K562 (cell line): Measurements from ENCODE around the gene HYAL3. TPM values are rescaled to one million over a fixed set of nuclear protein-coding genes. Genes with fewer than 3 reads are reported as not detected.
A peak's percentile ranks its signal among the peaks of the same experiment; 100 is the strongest.

Source experiments
- CBFA2T3 ChIP-seq: fragments of 450-650 bp; IDR thresholded peaks from 2 replicates; pipeline ENCODE4 v1.6.1; 2017
- CBFB ChIP-seq: sonication (generic); formaldehyde crosslinking; IDR thresholded peaks from 2 replicates; pipeline ENCODE4 v1.4.0; 2020; ENCODE audit warnings: mild to moderate bottlenecking, missing genetic modification reagents
- CBX8 ChIP-seq: fragments of 200-600 bp; sonication (generic); IDR thresholded peaks from 2 replicates; pipeline ENCODE4 v1.6.1; 2012; ENCODE audit warnings: borderline replicate concordance, mixed run types, low read depth, mild to moderate bottlenecking, moderate library complexity, mixed read lengths, low read length, control low read depth, inconsistent platforms; ENCODE audit not compliant: poor library complexity, severe bottlenecking; ENCODE audit errors: extremely low read depth
- CHD1 ChIP-seq: fragments of 200-600 bp; sonication (generic); IDR thresholded peaks from one replicate; pipeline ENCODE4 v1.6.1; 2012; ENCODE audit warnings: mild to moderate bottlenecking, moderate library complexity, low read length, inconsistent platforms
- EGR1 ChIP-seq: fragments of 450-650 bp; conservative IDR thresholded peaks from 2 replicates; pipeline ENCODE4 v1.6.1; 2017; ENCODE audit warnings: mild to moderate bottlenecking
- GABPB1 ChIP-seq: sonication (generic); formaldehyde crosslinking; IDR thresholded peaks from 2 replicates; pipeline ENCODE4 v1.8.0; 2022; ENCODE audit warnings: mild to moderate bottlenecking, missing genetic modification reagents
- GTF2A2 ChIP-seq: IDR thresholded peaks from 2 replicates; pipeline ENCODE4 v1.6.1; 2016; ENCODE audit warnings: mild to moderate bottlenecking, missing genetic modification characterization, missing compliant biosample characterization
- HBP1 ChIP-seq: fragments of 450-650 bp; formaldehyde crosslinking; IDR thresholded peaks from 2 replicates; pipeline ENCODE4 v1.4.0; 2022; ENCODE audit warnings: missing genetic modification characterization
- HDAC3 ChIP-seq: fragments of 450-650 bp; IDR thresholded peaks from 2 replicates; pipeline ENCODE4 v1.6.1; 2018; ENCODE audit warnings: borderline replicate concordance, mild to moderate bottlenecking, moderate library complexity; ENCODE audit not compliant: partially characterized antibody
- HNRNPLL ChIP-seq: fragments of 200-400 bp; formaldehyde crosslinking; IDR thresholded peaks from 2 replicates; pipeline ENCODE4 v1.6.1; 2017; ENCODE audit warnings: low read length, low read depth, mild to moderate bottlenecking; ENCODE audit not compliant: poor library complexity, severe bottlenecking
- JUNB ChIP-seq: fragments of 450-650 bp; formaldehyde crosslinking; conservative IDR thresholded peaks from 2 replicates; pipeline ENCODE4 v1.4.0; 2020; ENCODE audit warnings: mild to moderate bottlenecking
- KDM2B ChIP-seq: fragments of 250-450 bp; sonication (Bioruptor Pico); IDR thresholded peaks from 2 replicates; pipeline ENCODE4 v1.8.0; 2021; ENCODE audit warnings: mild to moderate bottlenecking, moderate library complexity
- POU5F1 ChIP-seq: fragments of 150-350 bp; IDR thresholded peaks from 2 replicates; pipeline ENCODE4 v1.6.1; 2014; ENCODE audit warnings: borderline replicate concordance, low read length, low read depth, mild to moderate bottlenecking; ENCODE audit not compliant: partially characterized antibody
- RFX5 ChIP-seq: IDR thresholded peaks from 2 replicates; pipeline ENCODE4 v1.6.1; 2011; ENCODE audit warnings: low read depth, mild to moderate bottlenecking, improper control_type of control experiment, low read length
- SREBF1 ChIP-seq: fragments of 150-350 bp; IDR thresholded peaks from 2 replicates; pipeline ENCODE4 v1.6.1; 2014; ENCODE audit warnings: antibody characterized with exemption, low read depth, low read length, borderline replicate concordance
- ZNF766 ChIP-seq: fragments of 200-800 bp; sonication (Bioruptor generic); conservative IDR thresholded peaks from 2 replicates; pipeline ENCODE4 v1.6.1; 2016; ENCODE audit warnings: missing genetic modification characterization, missing compliant biosample characterization
- ZNF830 ChIP-seq: fragments of 250-450 bp; sonication (Bioruptor Pico); IDR thresholded peaks from 2 replicates; pipeline ENCODE4 v1.5.0; 2021; ENCODE audit warnings: mild to moderate bottlenecking
- polyA plus RNA-seq, 8 experiments: library from polyadenylated mRNA; depleted of rRNA in 4 of 8; stranded (reverse) in 5 of 8; unstranded in 3 of 8; fragments of >200 nt; fragmentation: Nextera tagmentation in 2 of 8; fragmentation: Illumina TruSeq in 1 of 8; extraction: Ambion mirVana in 2 of 8; extraction: Trizol in 1 of 8; gene quantifications; 2 replicates each; pipeline versions ENCODE4 v1.2.1 to v1.2.3, GENCODE V29; 2011 to 2014; ENCODE audit warnings: inconsistent platforms in 1 of 8, missing spikeins in 1 of 8
- total RNA-seq, 7 experiments: library from RNA; depleted of rRNA in 6 of 7; stranded (reverse); fragments of >200 nt in 6 of 7; fragmentation: Illumina TruSeq in 2 of 7; extraction: Trizol in 2 of 7; gene quantifications; 2 replicates each; pipeline versions ENCODE4 v1.2.1 to v1.2.3, GENCODE V29; 2011 to 2021; ENCODE audit warnings: low replicate concordance in 1 of 7
- TF ChIP-seq, protein P1 (sequence below): fragments of 250-450 bp; sonication (Bioruptor Pico); IDR thresholded peaks from 2 replicates; pipeline ENCODE4 v1.4.0; 2020
- TF ChIP-seq, protein P2 (sequence below): sonication (generic); formaldehyde crosslinking; IDR thresholded peaks from 2 replicates; pipeline ENCODE4 v1.4.0; 2020; ENCODE audit warnings: mild to moderate bottlenecking, missing genetic modification reagents

HYAL3 gene
- total and polyA plus RNA-seq, 9 of the 15 experiments (the other 6 are each of a cell fraction or from before 2014, with no cell fraction given) = 0.38 to 9.1 (median 6.8) TPM

DNA sequence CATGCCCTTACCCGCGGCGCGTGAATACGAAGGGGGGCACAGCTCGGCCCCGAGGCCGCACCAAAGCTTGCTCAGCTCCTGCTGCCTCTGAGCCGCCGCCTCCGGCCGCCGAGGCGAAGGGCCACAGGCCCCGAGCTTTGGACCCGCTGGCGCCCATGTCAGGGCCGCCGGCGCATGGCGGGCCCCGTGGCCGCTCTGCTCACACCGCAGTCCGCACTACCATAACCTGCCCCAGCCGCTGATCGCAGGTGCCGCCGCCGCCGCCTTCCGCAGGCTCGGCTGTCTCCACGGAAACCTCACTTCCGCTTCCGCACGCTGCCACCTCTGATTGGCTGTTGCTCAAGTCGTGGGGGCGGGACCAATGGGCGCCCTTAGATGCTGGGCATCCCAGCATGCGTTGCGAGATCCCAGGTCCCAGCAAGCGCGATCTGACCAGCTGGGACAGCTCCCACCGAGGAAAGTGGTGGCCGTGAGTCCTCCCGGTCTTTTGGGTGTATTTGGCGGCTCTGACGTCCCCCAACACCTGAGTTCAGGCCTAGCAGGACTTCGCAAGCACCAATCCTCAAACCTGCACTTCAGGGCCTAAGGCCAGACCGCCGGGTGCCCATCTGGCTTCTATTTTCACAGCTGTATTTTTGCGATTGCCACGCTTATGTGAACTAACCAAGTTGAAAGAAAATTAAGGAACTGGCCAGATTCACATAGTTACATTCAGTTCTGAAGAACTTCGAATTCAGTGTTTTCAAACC, 28.9 kb upstream of the HYAL3 start, which contains the start of gene TUSC2 (continued):
- TF ChIP-seq, protein P1, sequence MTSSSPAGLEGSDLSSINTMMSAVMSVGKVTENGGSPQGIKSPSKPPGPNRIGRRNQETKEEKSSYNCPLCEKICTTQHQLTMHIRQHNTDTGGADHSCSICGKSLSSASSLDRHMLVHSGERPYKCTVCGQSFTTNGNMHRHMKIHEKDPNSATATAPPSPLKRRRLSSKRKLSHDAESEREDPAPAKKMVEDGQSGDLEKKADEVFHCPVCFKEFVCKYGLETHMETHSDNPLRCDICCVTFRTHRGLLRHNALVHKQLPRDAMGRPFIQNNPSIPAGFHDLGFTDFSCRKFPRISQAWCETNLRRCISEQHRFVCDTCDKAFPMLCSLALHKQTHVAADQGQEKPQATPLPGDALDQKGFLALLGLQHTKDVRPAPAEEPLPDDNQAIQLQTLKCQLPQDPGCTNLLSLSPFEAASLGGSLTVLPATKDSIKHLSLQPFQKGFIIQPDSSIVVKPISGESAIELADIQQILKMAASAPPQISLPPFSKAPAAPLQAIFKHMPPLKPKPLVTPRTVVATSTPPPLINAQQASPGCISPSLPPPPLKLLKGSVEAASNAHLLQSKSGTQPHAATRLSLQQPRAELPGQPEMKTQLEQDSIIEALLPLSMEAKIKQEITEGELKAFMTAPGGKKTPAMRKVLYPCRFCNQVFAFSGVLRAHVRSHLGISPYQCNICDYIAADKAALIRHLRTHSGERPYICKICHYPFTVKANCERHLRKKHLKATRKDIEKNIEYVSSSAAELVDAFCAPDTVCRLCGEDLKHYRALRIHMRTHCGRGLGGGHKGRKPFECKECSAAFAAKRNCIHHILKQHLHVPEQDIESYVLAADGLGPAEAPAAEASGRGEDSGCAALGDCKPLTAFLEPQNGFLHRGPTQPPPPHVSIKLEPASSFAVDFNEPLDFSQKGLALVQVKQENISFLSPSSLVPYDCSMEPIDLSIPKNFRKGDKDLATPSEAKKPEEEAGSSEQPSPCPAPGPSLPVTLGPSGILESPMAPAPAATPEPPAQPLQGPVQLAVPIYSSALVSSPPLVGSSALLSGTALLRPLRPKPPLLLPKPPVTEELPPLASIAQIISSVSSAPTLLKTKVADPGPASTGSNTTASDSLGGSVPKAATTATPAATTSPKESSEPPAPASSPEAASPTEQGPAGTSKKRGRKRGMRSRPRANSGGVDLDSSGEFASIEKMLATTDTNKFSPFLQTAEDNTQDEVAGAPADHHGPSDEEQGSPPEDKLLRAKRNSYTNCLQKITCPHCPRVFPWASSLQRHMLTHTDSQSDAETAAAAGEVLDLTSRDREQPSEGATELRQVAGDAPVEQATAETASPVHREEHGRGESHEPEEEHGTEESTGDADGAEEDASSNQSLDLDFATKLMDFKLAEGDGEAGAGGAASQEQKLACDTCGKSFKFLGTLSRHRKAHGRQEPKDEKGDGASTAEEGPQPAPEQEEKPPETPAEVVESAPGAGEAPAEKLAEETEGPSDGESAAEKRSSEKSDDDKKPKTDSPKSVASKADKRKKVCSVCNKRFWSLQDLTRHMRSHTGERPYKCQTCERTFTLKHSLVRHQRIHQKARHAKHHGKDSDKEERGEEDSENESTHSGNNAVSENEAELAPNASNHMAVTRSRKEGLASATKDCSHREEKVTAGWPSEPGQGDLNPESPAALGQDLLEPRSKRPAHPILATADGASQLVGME (CRISPR knock-in tag) = no peak
- no peak for TF ChIP-seq CHD1
- TF ChIP-seq GTF2A2 (tag) = no peak
- TF ChIP-seq RFX5 = no peak
- TF ChIP-seq POU5F1 = no peak
- no peak for TF ChIP-seq ZNF830 (CRISPR knock-in tag)
- peak; percentile 93 for TF ChIP-seq GABPB1 (CRISPR knock-in tag)
- TF ChIP-seq SREBF1 = no peak
- TF ChIP-seq CBFB (CRISPR knock-in tag) = no peak
- TF ChIP-seq JUNB = no peak
- TF ChIP-seq ZNF766 (CRISPR knock-in tag) = no peak
- no peak for TF ChIP-seq CBX8
- TF ChIP-seq EGR1 = peak; percentile 49
- TF ChIP-seq CBFA2T3 = no peak
- TF ChIP-seq HBP1 (CRISPR knock-in tag) = no peak
- TF ChIP-seq HDAC3 = no peak
- no peak for TF ChIP-seq HNRNPLL
- TF ChIP-seq, protein P2, sequence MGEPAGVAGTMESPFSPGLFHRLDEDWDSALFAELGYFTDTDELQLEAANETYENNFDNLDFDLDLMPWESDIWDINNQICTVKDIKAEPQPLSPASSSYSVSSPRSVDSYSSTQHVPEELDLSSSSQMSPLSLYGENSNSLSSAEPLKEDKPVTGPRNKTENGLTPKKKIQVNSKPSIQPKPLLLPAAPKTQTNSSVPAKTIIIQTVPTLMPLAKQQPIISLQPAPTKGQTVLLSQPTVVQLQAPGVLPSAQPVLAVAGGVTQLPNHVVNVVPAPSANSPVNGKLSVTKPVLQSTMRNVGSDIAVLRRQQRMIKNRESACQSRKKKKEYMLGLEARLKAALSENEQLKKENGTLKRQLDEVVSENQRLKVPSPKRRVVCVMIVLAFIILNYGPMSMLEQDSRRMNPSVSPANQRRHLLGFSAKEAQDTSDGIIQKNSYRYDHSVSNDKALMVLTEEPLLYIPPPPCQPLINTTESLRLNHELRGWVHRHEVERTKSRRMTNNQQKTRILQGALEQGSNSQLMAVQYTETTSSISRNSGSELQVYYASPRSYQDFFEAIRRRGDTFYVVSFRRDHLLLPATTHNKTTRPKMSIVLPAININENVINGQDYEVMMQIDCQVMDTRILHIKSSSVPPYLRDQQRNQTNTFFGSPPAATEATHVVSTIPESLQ = 0 out of 2 replicates have a peak, but pooled peaks have one; percentile 16
- TF ChIP-seq KDM2B (CRISPR knock-in tag) = no peak
